Right lobe of liver (tissue), 6 donors: ENCODE data around the gene CYP19A1. TPM values are rescaled to one million over a fixed set of nuclear protein-coding genes. Genes with fewer than 3 reads are reported as not detected.

ENCODE experiments used
- ATAC-seq, 4 donors: fragments of 200-7000 bp; cut with Tn5 transposase; one replicate each; pipeline ENCODE4 v1.9.1; 2020; ENCODE audit warnings: mild to moderate bottlenecking in 4 of 4, moderate library complexity in 4 of 4
- DNase-seq, 3 donors: peaks; one replicate each; pipeline ENCODE4 v3.0.0-alpha.2; 2020
- H3K27ac ChIP-seq, 3 donors: fragments of 200-600 bp; one replicate each; pipeline ENCODE4 v1.8.0; 2022
- H3K27me3 ChIP-seq, 2 donors: fragments of 200-600 bp; one replicate each; pipeline ENCODE4 v1.8.0; 2022
- H3K36me3 ChIP-seq, 4 donors: fragments of 200-600 bp; sonication (generic) in 1 of 4; one replicate each; pipeline versions ENCODE4 v1.5.1 to v1.8.0; 2017 to 2022; ENCODE audit warnings: control low read depth in 1 of 4
- H3K4me1 ChIP-seq, 4 donors: fragments of 200-600 bp; sonication (generic) in 1 of 4; one replicate each; pipeline versions ENCODE4 v1.5.1 to v1.8.0; 2017 to 2022; ENCODE audit warnings: control low read depth in 1 of 4
- H3K4me3 ChIP-seq, 3 donors: fragments of 200-600 bp; one replicate each; pipeline ENCODE4 v1.8.0; 2022
- H3K9me3 ChIP-seq, 4 donors: fragments of 200-600 bp; sonication (generic) in 1 of 4; one replicate each; pipeline versions ENCODE4 v1.5.1 to v1.8.0; 2017 to 2022; ENCODE audit warnings: control low read depth in 1 of 4
- CTCF ChIP-seq, 4 donors: fragments of 200-600 bp in 3 of 4; fragments of 450-650 bp in 1 of 4; IDR thresholded peaks; one replicate each; pipeline versions ENCODE4 v1.5.1 to v1.8.0; 2016 to 2022; ENCODE audit warnings: antibody characterized with exemption in 4 of 4, mild to moderate bottlenecking in 2 of 4
- POLR2A ChIP-seq: fragments of 450-650 bp; IDR thresholded peaks from one replicate; pipeline ENCODE4 v1.6.1; 2017; ENCODE audit warnings: antibody characterized with exemption, mild to moderate bottlenecking
- WGBS: methylation state at CpG from one replicate; pipeline ENCODE4 v1.1.6; 2018; ENCODE audit warnings: low coverage, low lambda C conversion rate; ENCODE audit not compliant: insufficient coverage; ENCODE audit errors: missing lambda C conversion rate; 5-methylcytosine and 5-hydroxymethylcytosine counted together
- intact Hi-C, 2 donors: fragments of 100-400 bp; cut with DNase I; formaldehyde crosslinking; loops; one replicate each; pipeline versions ENCODE4 v1.11.2 to v1.14.1; 2022
- total RNA-seq, 6 experiments: library from RNA; depleted of rRNA in 2 of 6; stranded (reverse); fragments of >200 nt in 2 of 6; fragmentation: NEBNext Ultra II Directional in 3 of 6; extraction: Animal tissue kit (Norgen Biotek cat#: 25700) in 3 of 6; gene quantifications; one replicate each; pipeline versions ENCODE4 v1.1.0 to v1.2.4, GENCODE V29; 2016 to 2023
- donor health status: DM: no; HTN: yes; CAD: no.
- donor health status: DM: no; HTN: no; CAD: no.
- donor health status: DM: no; HTN: no; CAD: no.
- donor health status: DM: no; HTN: yes; CAD: no.
- donor health status: DM: no; HTN: yes; CAD: no.

Gene CYP19A1
- total RNA-seq, 6 experiments from 2014 or later = not detected

DNA sequence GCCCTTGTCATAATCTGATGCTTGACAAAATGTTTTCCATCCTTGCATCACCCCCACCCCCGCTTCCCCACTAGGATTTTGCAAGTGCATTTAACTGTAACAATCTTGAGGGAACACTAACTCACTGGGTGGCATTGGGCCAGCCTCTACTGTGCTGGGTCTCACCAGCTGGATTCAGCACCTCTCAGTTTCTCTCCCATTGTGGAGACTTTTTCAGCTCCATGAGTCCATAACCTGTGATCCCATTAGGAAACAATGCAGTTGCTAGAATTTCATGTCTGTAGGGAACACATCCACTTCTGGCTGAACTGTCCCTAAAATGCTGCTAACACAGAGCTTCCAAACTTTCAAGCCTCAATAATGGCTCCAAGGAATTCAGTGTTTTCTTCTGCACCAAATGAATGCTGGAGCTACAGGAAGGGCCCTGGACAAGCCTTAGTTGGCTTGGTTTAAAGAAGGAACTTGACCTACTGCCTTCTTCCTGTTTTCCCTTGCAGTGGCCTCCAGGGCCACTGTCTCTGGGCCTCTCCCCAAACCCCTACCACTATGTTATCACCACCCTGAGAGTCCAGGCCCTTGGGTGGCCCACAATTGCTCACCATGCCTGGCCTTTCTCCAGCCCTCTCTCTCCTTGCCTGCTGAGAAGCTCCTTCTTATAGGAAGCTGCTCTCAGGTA lies 15.6 kb downstream of the CYP19A1 start:
- ATAC-seq (peak; percentile 52 to 72 (median 62)), DNase-seq (peak in 1 of 3 donors; percentile 29)
- no peaks in the 10 kb centered on the region for H3K36me3 ChIP-seq
- no peaks in the 10 kb centered on the region for H3K27me3 ChIP-seq
- intact Hi-C loops = no loop called here
- H3K9me3 ChIP-seq = no peaks in the 10 kb centered on the region
- no peaks in the 10 kb centered on the region for H3K4me1 ChIP-seq
- 69% methylated on average over 1 of the region's 1 CpG for WGBS
- no peak for TF ChIP-seq POLR2A
- no peak for TF ChIP-seq CTCF (IDR thresholded peaks at IDR 0.05)
- no peak overlapping the region for H3K4me3 ChIP-seq
- H3K27ac ChIP-seq = no peak overlapping the region

GRCh38 chr15:51321316-51321715 lies 17.1 kb downstream of the CYP19A1 start:
- Histone ChIP-seq H3K27me3 (no peaks in the 10 kb centered on the region), H3K27ac (no peak overlapping the region), H3K36me3 (no peaks in the 10 kb centered on the region), H3K4me1 (no peaks in the 10 kb centered on the region), H3K4me3 (no peak overlapping the region), H3K9me3 (no peaks in the 10 kb centered on the region)
- TF ChIP-seq CTCF (IDR thresholded peaks at IDR 0.05) (no peak), POLR2A (no peak)
- intact Hi-C loops = no loop called here
- 60% methylated on average over 4 of the region's 4 CpGs for WGBS
- ATAC-seq = no peak
- no peak for DNase-seq

DNA sequence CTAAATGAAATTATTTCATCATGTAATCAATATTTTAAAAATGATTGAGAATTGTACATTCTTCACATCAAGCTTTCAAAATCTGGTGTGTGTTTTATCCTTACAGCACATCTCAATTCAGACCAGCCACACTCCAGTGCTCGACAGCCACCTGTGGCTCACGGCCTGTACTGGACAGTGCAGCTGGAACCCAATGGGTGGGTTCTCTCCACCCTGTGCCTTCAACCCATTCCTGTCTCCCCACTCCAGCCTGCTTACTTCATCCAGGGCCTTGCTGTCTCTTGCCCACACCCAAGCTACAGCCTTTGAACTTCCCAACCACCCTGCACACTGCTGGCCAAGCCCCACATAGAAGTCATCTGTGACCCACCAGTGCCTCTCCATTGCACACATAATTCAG lies 17.6 kb downstream of the CYP19A1 start:
- intact Hi-C loops = no loop called here
- Histone ChIP-seq H3K4me1 (no peaks in the 10 kb centered on the region), H3K36me3 (no peaks in the 10 kb centered on the region), H3K27me3 (no peaks in the 10 kb centered on the region), H3K27ac (no peak overlapping the region), H3K9me3 (no peaks in the 10 kb centered on the region), H3K4me3 (no peak overlapping the region)
- 83% methylated on average over 2 of the region's 2 CpGs for WGBS
- DNase-seq = no peak
- no peak for ATAC-seq
- TF ChIP-seq POLR2A (no peak), CTCF (IDR thresholded peaks at IDR 0.05) (no peak)

- Histone ChIP-seq H3K9me3 (no peaks in the 10 kb centered on the region), H3K27me3 (no peaks in the 10 kb centered on the region), H3K4me1 (no peaks in the 10 kb centered on the region), H3K4me3 (no peak overlapping the region), H3K36me3 (no peaks in the 10 kb centered on the region), H3K27ac (no peak overlapping the region)
- no peak for DNase-seq
- 33% methylated on average over 1 of the region's 2 CpGs for WGBS
- intact Hi-C loops = no loop called here
- ATAC-seq = no peak
- TF ChIP-seq CTCF (IDR thresholded peaks at IDR 0.05) (no peak), POLR2A (no peak)
These were observed 18.9 kb downstream of the CYP19A1 start for GRCh38 chr15:51319539-51319938.
